HCT116 (cell line): Measurements from ENCODE around the gene FGF14. TPM values are rescaled to one million over a fixed set of nuclear protein-coding genes. Genes with fewer than 3 reads are reported as not detected.

Experiments used
- ATAC-seq: fragments of 200-7000 bp; cut with Tn5 transposase; 2 replicates; pipeline ENCODE4 v1.9.1; 2020; ENCODE audit warnings: mild to moderate bottlenecking, moderate library complexity
- BruUV-seq: library from RNA; stranded (reverse); fragments of 400-500 nt; replicated peaks from 2 replicates; lab custom pipeline; 2021; lab: Mats Ljungman, UMichigan
- CTCF ChIA-PET: fragments of 300-600 bp; sonication (Branson Sonifier 250); formaldehyde crosslinking; loops from one replicate; lab custom pipeline; 2021; ENCODE audit warnings: antibody characterized with exemption; lab: Charles Lee
- POLR2A ChIA-PET: fragments of 300-600, 350-600 bp; sonication (Branson Sonifier 250); formaldehyde crosslinking; loops from one replicate; lab custom pipeline; 2021; ENCODE audit warnings: antibody characterized with exemption; lab: Charles Lee
- RAD21 ChIA-PET, 2 experiments: fragments of 300-600 bp; sonication (Branson Sonifier 250); formaldehyde crosslinking; loops; one replicate each; lab custom pipeline; 2023; ENCODE audit warnings: low total read pairs in 2 of 2; ENCODE audit not compliant: uncharacterized antibody in 2 of 2, unreplicated experiment in 2 of 2, low non-redundant PET in 1 of 2; lab: Charles Lee
- DNase-seq: peaks from one replicate; pipeline ENCODE4 v3.0.0-alpha.2; 2010; ENCODE audit warnings: low read depth, low spot score
- H2AFZ ChIP-seq: fragments of 200-600 bp; shearing (Covaris generic), sonication (generic); 2 replicates; pipeline ENCODE4 v1.6.1; 2017; ENCODE audit warnings: low read depth, mixed run types, mixed read lengths, antibody characterized with exemption, low read length; ENCODE audit not compliant: poor library complexity, severe bottlenecking
- H3K27ac ChIP-seq: 2 replicates; pipeline ENCODE4 v1.5.1; 2012; ENCODE audit warnings: low read depth, low read length
- H3K27me3 ChIP-seq: fragments of 200-600 bp; sonication (generic); 2 replicates; pipeline ENCODE4 v1.6.1; 2016; ENCODE audit warnings: mixed run types, low read length, mixed read lengths; ENCODE audit not compliant: insufficient read depth
- H3K36me3 ChIP-seq, 2 experiments: fragments of 200-500 bp in 1 of 2; fragments of 200-600 bp in 1 of 2; sonication (Bioruptor generic) in 1 of 2; sonication (generic) in 1 of 2; 2 replicates each; pipeline versions ENCODE4 v1.5.1 to v1.6.1; 2014 to 2016; ENCODE audit warnings: low read length in 2 of 2, inconsistent platforms in 1 of 2, mixed read lengths in 1 of 2, mixed run types in 1 of 2; ENCODE audit not compliant: insufficient read depth in 2 of 2, control insufficient read depth in 1 of 2
- H3K4me1 ChIP-seq, 2 experiments: fragments of 200-600 bp in 1 of 2; sonication (generic) in 1 of 2; 2 replicates each; pipeline versions ENCODE4 v1.5.1 to v1.6.1; 2012 to 2017; ENCODE audit warnings: low read length in 2 of 2, inconsistent platforms in 1 of 2, mild to moderate bottlenecking in 1 of 2, mixed read lengths in 1 of 2, mixed run types in 1 of 2, moderate library complexity in 1 of 2; ENCODE audit not compliant: insufficient read depth in 2 of 2, control insufficient read depth in 1 of 2
- H3K4me2 ChIP-seq: fragments of 200-600 bp; sonication (generic); 2 replicates; pipeline ENCODE4 v1.6.1; 2017; ENCODE audit warnings: mixed run types, low read length, mixed read lengths
- H3K4me3 ChIP-seq, 2 experiments: fragments of 200-600 bp in 1 of 2; sonication (generic) in 1 of 2; replicated peaks in 1 of 2; 2 replicates each; pipeline ENCODE4 v1.5.1; 2011 to 2016; ENCODE audit warnings: low read length in 2 of 2, control low read depth in 1 of 2, low read depth in 1 of 2, mild to moderate bottlenecking in 1 of 2, mixed read lengths in 1 of 2, mixed run types in 1 of 2
- H3K79me2 ChIP-seq: fragments of 200-600 bp; sonication (generic); 2 replicates; pipeline ENCODE4 v1.6.1; 2017; ENCODE audit warnings: mild to moderate bottlenecking, mixed run types, low read length, moderate library complexity, mixed read lengths; ENCODE audit not compliant: insufficient read depth
- H3K9ac ChIP-seq: fragments of 200-600 bp; sonication (generic); 2 replicates; pipeline ENCODE4 v1.6.1; 2016; ENCODE audit warnings: low read length, mixed read lengths
- H3K9me2 ChIP-seq: fragments of 200-600 bp; sonication (generic), shearing (Covaris generic); 2 replicates; pipeline ENCODE4 v1.6.1; 2017; ENCODE audit warnings: mixed run types, mild to moderate bottlenecking, moderate library complexity; ENCODE audit not compliant: insufficient read depth
- H3K9me3 ChIP-seq, 2 experiments: fragments of 200-500 bp in 1 of 2; fragments of 200-600 bp in 1 of 2; sonication (Bioruptor generic) in 1 of 2; sonication (generic) in 1 of 2; 2 replicates each; pipeline ENCODE4 v1.6.1; 2014 to 2017; ENCODE audit warnings: low read length in 2 of 2, mixed read lengths in 2 of 2, inconsistent platforms in 1 of 2, low read depth in 1 of 2, mild to moderate bottlenecking in 1 of 2, mixed run types in 1 of 2, moderate library complexity in 1 of 2; ENCODE audit not compliant: control insufficient read depth in 1 of 2, insufficient read depth in 1 of 2
- H4K20me1 ChIP-seq: fragments of 200-600 bp; sonication (generic), shearing (Covaris generic); 2 replicates; pipeline ENCODE4 v1.6.1; 2017; ENCODE audit warnings: mixed run types, mild to moderate bottlenecking, moderate library complexity; ENCODE audit not compliant: insufficient read depth
- CBX3 ChIP-seq: IDR thresholded peaks from 2 replicates; pipeline ENCODE4 v1.6.1; 2012; ENCODE audit warnings: low read depth
- CTCF ChIP-seq, 3 experiments: fragments of 200-600 bp in 1 of 3; sonication (generic) in 1 of 3; IDR thresholded peaks in 2 of 3; conservative IDR thresholded peaks in 1 of 3; 2 replicates each; pipeline ENCODE4 v1.5.1; 2012 to 2017; ENCODE audit warnings: low read depth in 2 of 3, low read length in 2 of 3, antibody characterized with exemption in 1 of 3, borderline replicate concordance in 1 of 3, control low read depth in 1 of 3, mild to moderate bottlenecking in 1 of 3, mixed read lengths in 1 of 3, mixed run types in 1 of 3, moderate library complexity in 1 of 3; ENCODE audit not compliant: insufficient read depth in 1 of 3
- ELF1 ChIP-seq: IDR thresholded peaks from 2 replicates; pipeline ENCODE4 v1.6.1; 2012; ENCODE audit warnings: low read depth, borderline replicate concordance
- EZH2 ChIP-seq: fragments of 200-600 bp; sonication (generic); IDR thresholded peaks from 2 replicates; pipeline ENCODE4 v1.6.1; 2017; ENCODE audit warnings: antibody characterized with exemption, mixed run types
- FOSL1 ChIP-seq: IDR thresholded peaks from 2 replicates; pipeline ENCODE4 v1.6.1; 2012; ENCODE audit warnings: low read depth
- MAX ChIP-seq: IDR thresholded peaks from 2 replicates; pipeline ENCODE4 v1.6.1; 2012
- POLR2A ChIP-seq: IDR thresholded peaks from 2 replicates; pipeline ENCODE4 v1.7.0; 2011; ENCODE audit warnings: borderline replicate concordance; ENCODE audit not compliant: insufficient read depth, insufficient read length; ENCODE audit errors: extremely low read depth
- RAD21 ChIP-seq: IDR thresholded peaks from 2 replicates; pipeline ENCODE4 v1.6.1; 2012; ENCODE audit warnings: low read depth, mild to moderate bottlenecking
- REST ChIP-seq: IDR thresholded peaks from 2 replicates; pipeline ENCODE4 v1.6.1; 2012; ENCODE audit warnings: low read depth
- TCF7L2 ChIP-seq: IDR thresholded peaks from 2 replicates; pipeline ENCODE4 v1.7.0; 2011; ENCODE audit warnings: borderline replicate concordance, inconsistent platforms; ENCODE audit not compliant: insufficient read depth, insufficient read length; ENCODE audit errors: extremely low read depth
- ZBTB33 ChIP-seq: IDR thresholded peaks from 2 replicates; pipeline ENCODE4 v1.6.1; 2011; ENCODE audit warnings: mild to moderate bottlenecking, low read length, moderate library complexity; ENCODE audit not compliant: insufficient replicate concordance; ENCODE audit errors: extremely low read depth
- ZFX ChIP-seq: fragments of 450-650 bp; IDR thresholded peaks from 2 replicates; pipeline ENCODE4 v1.6.1; 2017
- ZNF274 ChIP-seq: fragments of 200-500 bp; sonication (Bioruptor generic); IDR thresholded peaks from 2 replicates; pipeline ENCODE4 v1.6.1; 2014; ENCODE audit warnings: mild to moderate bottlenecking, low read depth, low read length, inconsistent platforms
- intact Hi-C: fragments of 100-400 bp; cut with micrococcal nuclease; formaldehyde crosslinking; loops from 2 replicates; pipeline ENCODE4 v1.10.0; 2022
- total RNA-seq: library from RNA; stranded (reverse); gene quantifications from one replicate; pipeline ENCODE4 v1.2.1, GENCODE V29; 2021; ENCODE audit not compliant: unreplicated experiment

FGF14 gene
- total RNA-seq, 1 experiment from 2014 or later, result not detected

- ATAC-seq, result no peak
- H2AFZ ChIP-seq, result no peak overlapping the region
- TF ChIP-seq ZFX (no peak), FOSL1 (no peak), POLR2A (no peak), TCF7L2 (no peak), CBX3 (no peak), MAX (no peak), ZNF274 (no peak), RAD21 (no peak), ZBTB33 (no peak), REST (no peak), EZH2 (no peak), ELF1 (no peak), CTCF (IDR thresholded peaks at IDR 0.05 in 2 of 3, conservative IDR thresholded peaks at IDR 0.05 in 1 of 3; ENCODE audit: borderline replicate concordance in 1 of 3, insufficient read depth in 1 of 3, low read depth in 2 of 3, low read length in 2 of 3) (no peak)
- TF ChIP-seq, all 23 proteins: peak for 0
- BruUV-seq, result no TSS peak
- POLR2A ChIA-PET, result no interaction called here
- intact Hi-C loops, result no loop called here
- CTCF ChIA-PET, result no interaction called here
- no peak overlapping the region for H3K4me3 ChIP-seq
- no peak overlapping the region for H3K27ac ChIP-seq
- H3K36me3 ChIP-seq, result no peaks in the 10 kb centered on the region
- H3K4me2 ChIP-seq, result no peak overlapping the region
- no peaks in the 10 kb centered on the region for H3K4me1 ChIP-seq
- no peaks in the 10 kb centered on the region for H4K20me1 ChIP-seq
- H3K9ac ChIP-seq, result no peak overlapping the region
- DNase-seq, result no peak
- RAD21 ChIA-PET, result no interaction called here
- 0 out of 4 replicates have a peak, but pooled peaks cover 0 to 2% of the 10 kb centered on the region in 2 experiments for H3K9me3 ChIP-seq
- no peaks in the 10 kb centered on the region for H3K9me2 ChIP-seq
- no peaks in the 10 kb centered on the region for H3K79me2 ChIP-seq
- no peaks in the 10 kb centered on the region for H3K27me3 ChIP-seq
These were observed 193.5 kb downstream of the FGF14 start for GRCh38 chr13:102208347-102208746.
